Liver (tissue), 3 donors: ENCODE results near the gene EPB41L1.

Experiments used
- ATF3 ChIP-seq: IDR thresholded peaks from 2 replicates; pipeline ENCODE4 v1.6.1; 2016; ENCODE audit warnings: antibody characterized with exemption
- GABPA ChIP-seq, 2 donors: IDR thresholded peaks in 1 of 2; conservative IDR thresholded peaks in 1 of 2; 2 replicates each; pipeline ENCODE4 v1.6.1; 2016; ENCODE audit warnings: antibody characterized with exemption in 2 of 2, mild to moderate bottlenecking in 1 of 2, moderate library complexity in 1 of 2
- RAD21 ChIP-seq, 2 donors: IDR thresholded peaks; 2 replicates each; pipeline ENCODE4 v1.6.1; 2016; ENCODE audit warnings: antibody characterized with exemption in 2 of 2, mild to moderate bottlenecking in 2 of 2
- REST ChIP-seq: IDR thresholded peaks from 2 replicates; pipeline ENCODE4 v1.6.1; 2016; ENCODE audit warnings: antibody characterized with exemption, mild to moderate bottlenecking
- TF ChIP-seq, protein P1 (sequence below): fragments of 150-350 bp; IDR thresholded peaks from 2 replicates; pipeline ENCODE4 v1.5.1; 2017; ENCODE audit warnings: improper control_type of control experiment, low read depth, low read length; ENCODE audit not compliant: missing input control
- donor health status: healthy.
- donor health status: healthy.

- TF ChIP-seq REST (no peak), ATF3 (no peak), RAD21 (IDR thresholded peaks at IDR 0.05) (no peak), GABPA (IDR thresholded peaks at IDR 0.05 in 1 of 2, conservative IDR thresholded peaks at IDR 0.05 in 1 of 2) (no peak)
- TF ChIP-seq, protein P1, sequence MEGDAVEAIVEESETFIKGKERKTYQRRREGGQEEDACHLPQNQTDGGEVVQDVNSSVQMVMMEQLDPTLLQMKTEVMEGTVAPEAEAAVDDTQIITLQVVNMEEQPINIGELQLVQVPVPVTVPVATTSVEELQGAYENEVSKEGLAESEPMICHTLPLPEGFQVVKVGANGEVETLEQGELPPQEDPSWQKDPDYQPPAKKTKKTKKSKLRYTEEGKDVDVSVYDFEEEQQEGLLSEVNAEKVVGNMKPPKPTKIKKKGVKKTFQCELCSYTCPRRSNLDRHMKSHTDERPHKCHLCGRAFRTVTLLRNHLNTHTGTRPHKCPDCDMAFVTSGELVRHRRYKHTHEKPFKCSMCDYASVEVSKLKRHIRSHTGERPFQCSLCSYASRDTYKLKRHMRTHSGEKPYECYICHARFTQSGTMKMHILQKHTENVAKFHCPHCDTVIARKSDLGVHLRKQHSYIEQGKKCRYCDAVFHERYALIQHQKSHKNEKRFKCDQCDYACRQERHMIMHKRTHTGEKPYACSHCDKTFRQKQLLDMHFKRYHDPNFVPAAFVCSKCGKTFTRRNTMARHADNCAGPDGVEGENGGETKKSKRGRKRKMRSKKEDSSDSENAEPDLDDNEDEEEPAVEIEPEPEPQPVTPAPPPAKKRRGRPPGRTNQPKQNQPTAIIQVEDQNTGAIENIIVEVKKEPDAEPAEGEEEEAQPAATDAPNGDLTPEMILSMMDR: no peak
Measured at GRCh38 chr20:36208257-36208656, 53.7 kb downstream of the EPB41L1 start.
